ENCODE data around the gene SOAT2.
"Not testable (repeated sequence)": the region's sequence is repeated elsewhere in the genome, so short reads cannot be mapped to it uniquely, and the experiment has no call there.

SOAT2 gene

GRCh38 chr12:53090554-53090953, 12.7 kb upstream of the SOAT2 start:
- H3K4me3 ChIP-seq (ENCODE audit: control insufficient read depth, low read depth, low read length), result no peak overlapping the region
- TF ChIP-seq CTCF (IDR thresholded peaks at IDR 0.05; ENCODE audit: control insufficient read depth, insufficient read depth, low read depth, low read length, missing control alignments), result no peak
- DNase-seq (ENCODE audit: low read depth), result no peak

DNA sequence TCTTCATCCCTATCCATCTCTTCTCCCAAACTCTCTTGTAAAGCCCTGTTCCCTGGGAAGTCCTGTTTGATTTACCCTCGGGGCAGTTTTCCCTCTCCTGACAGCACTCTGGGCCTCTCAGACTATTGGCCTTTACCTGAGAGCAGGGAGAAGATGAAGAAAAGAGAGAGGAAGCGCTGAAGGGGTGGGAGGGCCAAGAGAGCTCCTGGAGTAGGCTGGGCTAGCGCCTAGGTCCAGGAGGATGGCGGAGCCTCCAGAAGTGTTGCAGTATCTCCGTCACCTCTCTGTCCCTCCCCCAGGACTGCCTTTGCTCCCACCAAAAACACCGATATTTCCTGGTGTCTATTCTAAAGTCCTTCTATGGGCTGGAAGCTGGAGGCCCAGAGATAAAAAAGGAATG, 11.5 kb upstream of the SOAT2 start:
- H3K4me3 ChIP-seq (ENCODE audit: control insufficient read depth, low read depth, low read length), result no peak overlapping the region
- TF ChIP-seq CTCF (IDR thresholded peaks at IDR 0.05; ENCODE audit: control insufficient read depth, insufficient read depth, low read depth, low read length, missing control alignments), result no peak
- DNase-seq (ENCODE audit: low read depth), result no peak

GRCh38 chr12:53093777-53094393, 9.4 kb upstream of the SOAT2 start:
- no peak for DNase-seq (ENCODE audit: low read depth)
- no peak for TF ChIP-seq CTCF (IDR thresholded peaks at IDR 0.05; ENCODE audit: control insufficient read depth, insufficient read depth, low read depth, low read length, missing control alignments)

DNA sequence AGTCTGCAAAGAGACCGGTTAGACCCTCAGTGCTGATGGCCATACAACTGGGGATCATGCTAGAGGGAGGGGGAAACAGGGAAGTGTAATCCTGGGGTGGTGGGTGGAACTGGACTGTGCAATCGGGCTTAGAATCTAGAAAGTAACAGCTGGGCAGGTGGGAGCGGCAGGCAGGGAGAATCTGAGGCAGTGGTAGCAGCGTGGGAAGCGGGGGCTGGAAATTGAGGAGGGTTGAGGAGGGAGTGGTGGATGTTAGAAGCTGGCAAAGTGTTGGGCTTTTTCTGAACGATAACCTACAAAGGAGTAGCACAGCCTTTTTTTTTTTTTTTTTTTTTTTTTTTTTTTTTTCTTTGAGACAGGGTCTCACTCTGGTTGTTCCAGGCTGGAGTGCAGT, 8.9 kb upstream of the SOAT2 start:
- TF ChIP-seq CTCF (IDR thresholded peaks at IDR 0.05; ENCODE audit: control insufficient read depth, insufficient read depth, low read depth, low read length, missing control alignments), result no peak
- no peak overlapping the region for H3K4me3 ChIP-seq (ENCODE audit: control insufficient read depth, low read depth, low read length)
- DNase-seq (ENCODE audit: low read depth), result no peak

More at GRCh38 chr12:53093777-53094393, 9.4 kb upstream of the SOAT2 start:
- H3K4me3 ChIP-seq (ENCODE audit: control insufficient read depth, low read depth, low read length), result no peak overlapping the region

- DNase-seq (ENCODE audit: low read depth), result not testable (repeated sequence)
Observed at GRCh38 chr12:53094796-53095595, 8.3 kb upstream of the SOAT2 start.

DNA sequence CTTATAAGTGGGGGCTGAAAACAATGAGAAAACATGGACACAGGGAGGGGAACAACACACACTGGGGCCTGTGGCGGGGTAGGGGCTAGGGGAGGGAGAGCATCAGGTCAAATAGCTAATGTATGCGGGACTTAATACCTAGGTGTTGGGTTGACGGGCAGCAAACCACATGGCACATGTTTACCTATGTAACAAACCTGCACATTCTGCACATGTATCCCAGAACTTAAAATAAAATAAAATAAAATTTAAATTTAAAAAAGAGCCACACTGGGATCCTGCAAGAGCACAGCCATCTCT, 7.7 kb upstream of the SOAT2 start:
- H3K4me3 ChIP-seq (ENCODE audit: control insufficient read depth, low read depth, low read length); DNase-seq (ENCODE audit: low read depth): not testable (repeated sequence)

More at GRCh38 chr12:53094796-53095595, 8.3 kb upstream of the SOAT2 start:
- not testable (repeated sequence) for H3K4me3 ChIP-seq (ENCODE audit: control insufficient read depth, low read depth, low read length)

DNA sequence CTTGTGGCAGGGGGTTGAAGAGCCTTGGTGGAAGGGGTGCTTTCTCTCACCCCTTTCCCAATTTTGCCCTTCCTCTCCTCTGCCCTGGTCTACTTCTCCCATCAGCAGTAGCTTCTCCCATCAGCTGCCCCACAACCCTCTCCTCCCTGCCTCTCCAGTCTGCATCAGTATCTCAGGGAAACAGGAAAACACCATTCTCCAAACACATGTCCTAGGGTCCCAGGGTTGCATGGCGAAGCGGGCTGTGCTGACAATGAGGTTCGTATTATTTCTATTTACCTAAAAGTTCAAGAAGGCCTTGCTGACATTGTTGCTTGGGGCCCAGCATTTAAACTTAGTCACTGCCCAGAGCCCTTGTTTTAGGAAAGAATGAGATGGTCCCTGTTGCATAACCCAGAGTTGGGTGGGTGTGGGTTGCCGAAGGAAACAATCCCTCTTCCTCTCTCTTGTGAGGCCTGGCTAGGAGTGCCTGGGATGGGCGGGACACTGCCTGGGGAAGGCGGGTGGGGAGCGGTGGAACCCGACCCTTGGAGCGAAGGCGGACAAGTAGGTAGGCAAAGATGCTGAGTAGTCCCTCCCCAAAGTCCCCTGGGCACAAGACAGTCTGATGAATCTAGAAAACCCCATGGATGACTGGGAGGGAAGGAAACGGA, 7.1 kb upstream of the SOAT2 start:
- no peak for TF ChIP-seq CTCF (IDR thresholded peaks at IDR 0.05; ENCODE audit: control insufficient read depth, insufficient read depth, low read depth, low read length, missing control alignments)
- H3K4me3 ChIP-seq (ENCODE audit: control insufficient read depth, low read depth, low read length), result peak overlapping the region; percentile 76
- peak; percentile 74 for DNase-seq (ENCODE audit: low read depth)
